DND-41 (cell line): Measurements from ENCODE around the gene HOXC4.

Experiments
- ATAC-seq: fragments of 200-7000 bp; cut with Tn5 transposase; 3 replicates; pipeline ENCODE4 v1.9.1; 2021; ENCODE audit warnings: low read depth; ENCODE audit not compliant: insufficient read depth
- DNase-seq: peaks from one replicate; pipeline ENCODE4 v3.0.0-alpha.2; 2020
- H2AFZ ChIP-seq: 2 replicates; pipeline ENCODE4 v1.6.0; 2012; ENCODE audit warnings: low read depth, low read length
- H3K27ac ChIP-seq: 2 replicates; pipeline ENCODE4 v1.5.1; 2012; ENCODE audit warnings: low read length, inconsistent platforms
- H3K27me3 ChIP-seq: fragments of 200-600 bp; sonication (generic); 2 replicates; pipeline ENCODE4 v1.6.0; 2012; ENCODE audit warnings: low read length, mild to moderate bottlenecking, inconsistent platforms; ENCODE audit not compliant: insufficient read depth, poor library complexity
- H3K36me3 ChIP-seq: 2 replicates; pipeline ENCODE4 v1.5.1; 2012; ENCODE audit warnings: low read length, inconsistent platforms; ENCODE audit not compliant: insufficient read depth
- H3K4me1 ChIP-seq: 2 replicates; pipeline ENCODE4 v1.5.1; 2012; ENCODE audit warnings: mild to moderate bottlenecking, low read length; ENCODE audit not compliant: insufficient read depth
- H3K4me2 ChIP-seq: 2 replicates; pipeline ENCODE4 v1.6.0; 2012; ENCODE audit warnings: mild to moderate bottlenecking, moderate library complexity, low read length, inconsistent platforms; ENCODE audit not compliant: insufficient read depth
- H3K4me3 ChIP-seq, 2 experiments: fragments of 200-600 bp in 1 of 2; shearing (Covaris generic) in 1 of 2; 2 replicates each; pipeline ENCODE4 v1.5.1; 2012 to 2016; ENCODE audit warnings: inconsistent platforms in 2 of 2, low read length in 2 of 2, mild to moderate bottlenecking in 2 of 2, low read depth in 1 of 2, moderate library complexity in 1 of 2
- H3K79me2 ChIP-seq: 2 replicates; pipeline ENCODE4 v1.6.0; 2012; ENCODE audit warnings: low read length, inconsistent platforms; ENCODE audit not compliant: insufficient read depth
- H3K9ac ChIP-seq: 2 replicates; pipeline ENCODE4 v1.6.0; 2012; ENCODE audit warnings: low read depth, mild to moderate bottlenecking, inconsistent platforms, low read length, moderate library complexity
- H3K9me3 ChIP-seq: 2 replicates; pipeline ENCODE4 v1.5.1; 2012; ENCODE audit warnings: low read length, moderate library complexity, mild to moderate bottlenecking, inconsistent platforms; ENCODE audit not compliant: insufficient read depth, severe bottlenecking
- H4K20me1 ChIP-seq: 2 replicates; pipeline ENCODE4 v1.6.0; 2012; ENCODE audit warnings: low read length; ENCODE audit not compliant: insufficient read depth
- EZH2 ChIP-seq: IDR thresholded peaks from 3 replicates; pipeline ENCODE4 v1.6.1; 2012; ENCODE audit warnings: borderline replicate concordance, low read depth, mild to moderate bottlenecking, moderate library complexity, low read length, inconsistent platforms; ENCODE audit not compliant: severe bottlenecking
- TF ChIP-seq, protein P1 (sequence below): IDR thresholded peaks from 2 replicates; pipeline ENCODE4 v1.5.1; 2012; ENCODE audit warnings: borderline replicate concordance, low read length, moderate library complexity, mild to moderate bottlenecking; ENCODE audit not compliant: poor library complexity, severe bottlenecking; ENCODE audit errors: extremely low read depth

The HOXC4 gene

DNA sequence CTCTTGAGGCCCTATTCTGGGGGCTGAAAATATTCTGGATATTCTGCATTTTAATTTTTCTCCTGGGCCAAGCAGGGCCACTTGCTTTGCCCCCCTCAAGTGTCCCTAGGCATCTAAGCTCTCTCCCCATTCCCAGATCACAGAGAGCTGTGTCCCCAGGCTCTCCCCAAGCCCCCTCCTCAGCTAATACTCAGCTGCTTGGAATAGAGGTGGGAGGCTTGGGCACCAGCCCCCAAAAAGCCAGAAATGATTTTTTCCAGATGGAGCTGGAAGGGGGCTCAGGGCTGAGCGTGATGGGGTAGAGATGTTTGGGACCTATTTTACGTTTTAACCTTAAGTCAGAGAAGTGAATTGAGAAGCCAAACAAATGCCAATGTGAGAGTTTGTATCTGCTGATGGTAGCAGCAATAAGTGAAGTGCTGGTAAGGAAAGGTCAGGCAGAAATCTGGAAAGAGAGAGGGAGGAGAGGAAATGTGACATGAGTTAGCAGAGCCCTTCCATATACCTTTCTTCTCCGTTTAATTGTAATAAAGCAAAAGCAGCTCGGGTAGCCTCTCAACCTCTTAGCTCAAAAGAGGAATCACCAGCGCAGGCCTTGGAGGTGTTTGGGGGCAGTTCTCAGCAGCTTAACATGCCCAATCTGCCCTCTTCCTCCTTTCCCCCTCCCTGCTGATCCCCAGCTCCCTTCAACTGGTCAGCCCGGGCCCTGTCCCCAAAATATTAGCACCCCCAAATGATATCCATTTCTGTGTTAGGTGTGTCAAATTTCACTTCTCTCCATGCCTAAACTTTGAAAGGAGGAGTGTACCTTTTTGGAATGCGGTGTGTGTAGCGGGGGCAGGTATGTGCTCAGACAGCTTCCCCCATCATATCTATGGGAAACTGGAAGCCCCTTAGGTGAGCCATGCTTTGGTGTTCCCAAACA is 30.4 kb upstream of the HOXC4 start:
- H3K27ac ChIP-seq, result no peak overlapping the region
- H3K27me3 ChIP-seq, result peaks cover 56% of the 10 kb centered on the region
- H3K9ac ChIP-seq, result no peak overlapping the region
- no peaks in the 10 kb centered on the region for H3K36me3 ChIP-seq
- H3K9me3 ChIP-seq, result no peaks in the 10 kb centered on the region
- ATAC-seq, result no peak
- no peak overlapping the region for H3K4me2 ChIP-seq
- H3K79me2 ChIP-seq, result 0 out of 2 replicates have a peak, but pooled peaks cover 3% of the 10 kb centered on the region
- H3K4me1 ChIP-seq, result peaks cover 6% of the 10 kb centered on the region
- no peak for DNase-seq
- TF ChIP-seq EZH2, result no peak
- TF ChIP-seq, protein P1, sequence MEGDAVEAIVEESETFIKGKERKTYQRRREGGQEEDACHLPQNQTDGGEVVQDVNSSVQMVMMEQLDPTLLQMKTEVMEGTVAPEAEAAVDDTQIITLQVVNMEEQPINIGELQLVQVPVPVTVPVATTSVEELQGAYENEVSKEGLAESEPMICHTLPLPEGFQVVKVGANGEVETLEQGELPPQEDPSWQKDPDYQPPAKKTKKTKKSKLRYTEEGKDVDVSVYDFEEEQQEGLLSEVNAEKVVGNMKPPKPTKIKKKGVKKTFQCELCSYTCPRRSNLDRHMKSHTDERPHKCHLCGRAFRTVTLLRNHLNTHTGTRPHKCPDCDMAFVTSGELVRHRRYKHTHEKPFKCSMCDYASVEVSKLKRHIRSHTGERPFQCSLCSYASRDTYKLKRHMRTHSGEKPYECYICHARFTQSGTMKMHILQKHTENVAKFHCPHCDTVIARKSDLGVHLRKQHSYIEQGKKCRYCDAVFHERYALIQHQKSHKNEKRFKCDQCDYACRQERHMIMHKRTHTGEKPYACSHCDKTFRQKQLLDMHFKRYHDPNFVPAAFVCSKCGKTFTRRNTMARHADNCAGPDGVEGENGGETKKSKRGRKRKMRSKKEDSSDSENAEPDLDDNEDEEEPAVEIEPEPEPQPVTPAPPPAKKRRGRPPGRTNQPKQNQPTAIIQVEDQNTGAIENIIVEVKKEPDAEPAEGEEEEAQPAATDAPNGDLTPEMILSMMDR, result no peak
- H2AFZ ChIP-seq, result no peak overlapping the region
- no peak overlapping the region for H3K4me3 ChIP-seq
- H4K20me1 ChIP-seq, result no peaks in the 10 kb centered on the region

DNA sequence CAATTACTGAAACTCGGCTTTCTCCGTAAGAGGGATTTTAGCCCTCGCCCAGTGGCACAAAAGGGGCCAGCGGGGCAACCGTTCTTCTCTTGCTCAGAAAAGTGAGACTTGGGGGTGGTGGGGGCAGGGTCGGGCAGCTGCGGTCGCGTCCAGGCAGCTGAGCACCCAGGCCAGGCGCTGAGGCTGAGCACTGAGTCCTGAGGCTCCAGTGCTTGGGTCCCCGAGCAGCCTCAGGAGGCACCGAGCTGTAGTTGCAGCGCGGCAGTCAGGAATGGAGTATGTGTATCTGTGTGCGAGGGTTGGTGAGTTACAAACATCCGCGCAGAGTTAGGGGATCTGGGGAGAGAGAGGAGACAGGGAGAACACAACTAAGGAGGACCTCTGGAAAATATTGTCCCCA is 29.5 kb upstream of the HOXC4 start:
- DNase-seq (no peak), ATAC-seq (no peak)
- no peak for TF ChIP-seq EZH2
- TF ChIP-seq, protein P1, result no peak
- Histone ChIP-seq H4K20me1 (no peaks in the 10 kb centered on the region), H3K9me3 (no peaks in the 10 kb centered on the region), H3K4me3 (no peak overlapping the region), H3K4me1 (no peaks in the 10 kb centered on the region), H3K9ac (no peak overlapping the region), H3K4me2 (no peak overlapping the region), H3K36me3 (no peaks in the 10 kb centered on the region), H3K79me2 (no peaks in the 10 kb centered on the region), H3K27me3 (peaks cover 56% of the 10 kb centered on the region), H3K27ac (no peak overlapping the region), H2AFZ (no peak overlapping the region)

DNA sequence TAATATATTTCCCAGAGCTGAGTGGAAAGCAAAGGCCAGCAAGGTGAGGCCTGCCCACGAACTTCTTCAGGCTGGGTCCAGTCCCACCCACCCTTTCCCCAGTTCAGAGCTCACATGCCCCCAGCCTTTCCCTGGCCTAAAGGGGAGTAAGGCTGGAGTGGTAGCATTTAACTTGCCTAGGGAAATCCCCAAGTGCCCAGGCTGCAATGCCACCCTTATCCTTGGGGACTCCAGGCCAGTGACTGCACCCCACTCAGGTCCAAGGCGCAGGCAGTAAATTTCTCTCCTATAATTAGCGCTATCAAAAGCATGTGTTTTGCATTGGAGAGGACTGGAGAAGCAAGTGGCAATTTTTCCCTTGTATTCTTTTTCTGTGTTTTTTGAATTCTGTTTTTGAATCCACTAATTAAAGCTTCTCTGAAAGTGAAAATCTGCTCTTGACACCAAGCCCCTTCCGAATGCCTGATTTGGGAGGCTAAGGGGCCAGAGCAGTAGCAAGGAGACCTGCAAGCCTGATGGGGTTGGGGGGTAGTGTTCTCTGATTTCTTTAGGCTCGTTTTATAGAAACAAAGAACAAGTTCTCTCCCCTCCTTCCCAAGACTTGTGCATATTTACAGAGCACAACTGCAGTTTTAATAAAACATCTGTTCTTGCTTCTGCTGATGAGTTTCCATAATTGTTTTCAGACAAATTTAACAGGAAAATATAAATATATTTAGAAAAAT is 28.9 kb upstream of the HOXC4 start:
- Histone ChIP-seq H2AFZ (no peak overlapping the region), H3K27me3 (peaks cover 56% of the 10 kb centered on the region), H3K9me3 (no peaks in the 10 kb centered on the region), H3K9ac (no peak overlapping the region), H3K4me2 (no peak overlapping the region), H3K27ac (no peak overlapping the region), H3K79me2 (no peaks in the 10 kb centered on the region), H3K4me1 (no peaks in the 10 kb centered on the region), H3K4me3 (no peak overlapping the region), H3K36me3 (no peaks in the 10 kb centered on the region), H4K20me1 (no peaks in the 10 kb centered on the region)
- ATAC-seq (no peak), DNase-seq (no peak)
- no peak for TF ChIP-seq EZH2
- TF ChIP-seq, protein P1, result no peak
